Cardiac muscle cell (in vitro differentiated cells and primary cell): ENCODE results near the gene RREB1. TPM values are rescaled to one million over a fixed set of nuclear protein-coding genes. Genes with fewer than 3 reads are reported as not detected.

Experiments
- DNase-seq, 2 donors: peaks; one replicate each; pipeline versions ENCODE4 v3.0.0 to v3.0.0-alpha.2; 2010 to 2017; ENCODE audit warnings: low read depth in 1 of 2, low spot score in 1 of 2
- H3K27ac ChIP-seq: fragments of 200-600 bp; sonication (generic); 2 replicates; pipeline ENCODE4 v1.5.1; 2016
- H3K27me3 ChIP-seq: fragments of 200-600 bp; sonication (generic); 2 replicates; pipeline ENCODE4 v1.6.0; 2016; ENCODE audit warnings: control low read depth
- H3K36me3 ChIP-seq: fragments of 200-600 bp; sonication (generic); 2 replicates; pipeline ENCODE4 v1.5.1; 2016; ENCODE audit warnings: control low read depth
- H3K4me1 ChIP-seq: fragments of 200-600 bp; sonication (generic); 2 replicates; pipeline ENCODE4 v1.8.1; 2017; ENCODE audit warnings: low read depth, mild to moderate bottlenecking, mixed run types
- H3K4me3 ChIP-seq: fragments of 200-600 bp; sonication (generic); 2 replicates; pipeline ENCODE4 v1.5.1; 2016; ENCODE audit warnings: mild to moderate bottlenecking
- H3K9me3 ChIP-seq: fragments of 200-600 bp; sonication (generic); 2 replicates; pipeline ENCODE4 v1.5.1; 2017; ENCODE audit warnings: low read depth, mild to moderate bottlenecking, control low read depth
- CTCF ChIP-seq: IDR thresholded peaks from 2 replicates; pipeline ENCODE4 v1.5.1; 2012; ENCODE audit warnings: low read depth, mild to moderate bottlenecking, low read length
- polyA plus RNA-seq: library from polyadenylated mRNA; unstranded; fragments of >200 nt; fragmentation: Nextera tagmentation; extraction: Ambion mirVana; gene quantifications from 2 replicates; pipeline ENCODE4 v1.2.1, GENCODE V29; 2016
- total RNA-seq: library from RNA; depleted of rRNA; stranded (reverse); fragments of >200 nt; gene quantifications from 2 replicates; pipeline ENCODE4 v1.2.3, GENCODE V29; 2016

Gene RREB1
- total and polyA plus RNA-seq, 2 experiments from 2014 or later, result 15.4 to 55.3 TPM

- Histone ChIP-seq H3K4me1 (no peaks in the 10 kb centered on the region), H3K4me3 (no peak overlapping the region), H3K27me3 (no peaks in the 10 kb centered on the region), H3K27ac (no peak overlapping the region), H3K9me3 (no peaks in the 10 kb centered on the region), H3K36me3 (no peaks in the 10 kb centered on the region)
- no peak for TF ChIP-seq CTCF
- no peak for DNase-seq
Observed at GRCh38 chr6:7276199-7276524, 168.4 kb downstream of the RREB1 start.

DNA sequence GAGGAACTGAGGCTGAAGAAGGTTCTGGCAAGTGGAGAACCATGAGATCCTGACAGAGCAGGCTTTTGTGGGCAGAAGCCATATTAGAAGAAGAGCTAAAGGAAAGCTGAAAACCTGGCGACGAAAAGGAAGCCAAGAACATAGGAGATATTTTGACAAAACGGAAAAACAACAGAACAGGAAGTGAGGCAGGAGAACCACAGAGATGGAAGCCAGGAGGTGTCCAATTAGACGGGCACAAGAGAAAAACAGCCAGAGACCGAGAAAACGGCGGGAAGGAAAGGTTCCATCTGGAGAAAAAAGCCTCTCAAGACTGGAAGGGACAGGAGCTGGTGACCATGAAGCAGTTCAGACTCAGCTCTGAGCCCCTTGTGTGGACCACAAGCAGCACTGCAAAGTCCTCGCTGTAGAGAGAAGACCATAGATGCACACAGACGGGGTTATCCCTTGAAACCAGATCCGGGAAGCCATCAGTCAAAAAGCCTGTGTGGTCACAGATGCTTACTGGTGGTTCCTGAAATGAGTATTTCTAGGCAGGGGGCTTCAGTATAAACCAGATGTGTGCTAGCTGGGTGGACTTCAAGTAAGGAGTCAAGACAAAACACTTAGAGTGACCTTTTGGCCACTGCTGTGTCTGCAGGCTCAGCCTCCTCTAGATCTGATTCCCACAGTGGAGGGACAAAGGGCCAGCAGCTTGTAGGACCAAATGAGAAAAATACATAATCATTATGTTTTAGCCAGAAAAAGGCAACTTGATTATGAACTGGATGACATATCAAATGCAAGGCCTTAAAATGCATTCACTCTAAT is 174.5 kb downstream of the RREB1 start:
- no peak overlapping the region for H3K4me3 ChIP-seq
- no peaks in the 10 kb centered on the region for H3K27me3 ChIP-seq
- H3K4me1 ChIP-seq, result no peaks in the 10 kb centered on the region
- DNase-seq, result no peak
- H3K36me3 ChIP-seq, result peaks cover 6% of the 10 kb centered on the region
- no peak for TF ChIP-seq CTCF
- no peak overlapping the region for H3K27ac ChIP-seq
- H3K9me3 ChIP-seq, result no peaks in the 10 kb centered on the region

GRCh38 chr6:7283676-7284075 is 175.9 kb downstream of the RREB1 start:
- Histone ChIP-seq H3K9me3 (no peaks in the 10 kb centered on the region), H3K27ac (no peak overlapping the region), H3K4me1 (no peaks in the 10 kb centered on the region), H3K27me3 (no peaks in the 10 kb centered on the region), H3K4me3 (no peak overlapping the region), H3K36me3 (peaks cover 20% of the 10 kb centered on the region)
- no peak for TF ChIP-seq CTCF
- DNase-seq, result no peak

- H3K27me3 ChIP-seq, result no peaks in the 10 kb centered on the region
- no peaks in the 10 kb centered on the region for H3K4me1 ChIP-seq
- DNase-seq, result no peak
- H3K36me3 ChIP-seq, result peaks cover 36% of the 10 kb centered on the region
- H3K27ac ChIP-seq, result no peak overlapping the region
- H3K4me3 ChIP-seq, result no peak overlapping the region
- H3K9me3 ChIP-seq, result no peaks in the 10 kb centered on the region
- no peak for TF ChIP-seq CTCF
Observed at GRCh38 chr6:7285416-7285815, 177.7 kb downstream of the RREB1 start.

- no peak for TF ChIP-seq CTCF
- Histone ChIP-seq H3K36me3 (peaks cover 53% of the 10 kb centered on the region), H3K27ac (no peak overlapping the region), H3K4me3 (no peak overlapping the region), H3K4me1 (no peaks in the 10 kb centered on the region), H3K9me3 (no peaks in the 10 kb centered on the region), H3K27me3 (no peaks in the 10 kb centered on the region)
- no peak for DNase-seq
Observed at GRCh38 chr6:7290079-7290478, 182.3 kb downstream of the RREB1 start.
